ENCODE measurements around the gene RASGRF2.
"Not testable (repeated sequence)": the region's sequence is repeated elsewhere in the genome, so short reads cannot be mapped to it uniquely, and the experiment has no call there.

The RASGRF2 gene

DNA sequence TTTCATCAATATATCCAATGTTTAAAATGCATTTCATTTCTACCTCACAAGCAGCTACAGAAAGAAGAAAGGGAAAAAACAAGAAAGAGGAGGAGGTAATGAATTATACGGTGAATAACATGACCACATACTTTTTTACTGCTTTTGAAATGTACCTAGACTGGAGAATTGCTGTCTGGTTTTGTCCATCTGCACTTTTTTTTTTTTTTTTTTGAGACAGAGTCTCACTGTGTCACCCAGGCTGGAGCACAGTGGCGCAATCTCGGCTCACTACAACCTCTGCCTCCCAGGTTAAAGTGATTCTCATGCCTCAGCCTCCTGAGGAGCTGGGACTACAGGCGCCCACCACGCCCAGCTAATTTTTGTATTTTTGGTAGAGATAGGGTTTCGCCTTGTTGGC lies 58.4 kb downstream of the RASGRF2 start:
- FAIRE-seq; DNase-seq (ENCODE audit: insufficient read length, low spot score): not testable (repeated sequence)

DNA sequence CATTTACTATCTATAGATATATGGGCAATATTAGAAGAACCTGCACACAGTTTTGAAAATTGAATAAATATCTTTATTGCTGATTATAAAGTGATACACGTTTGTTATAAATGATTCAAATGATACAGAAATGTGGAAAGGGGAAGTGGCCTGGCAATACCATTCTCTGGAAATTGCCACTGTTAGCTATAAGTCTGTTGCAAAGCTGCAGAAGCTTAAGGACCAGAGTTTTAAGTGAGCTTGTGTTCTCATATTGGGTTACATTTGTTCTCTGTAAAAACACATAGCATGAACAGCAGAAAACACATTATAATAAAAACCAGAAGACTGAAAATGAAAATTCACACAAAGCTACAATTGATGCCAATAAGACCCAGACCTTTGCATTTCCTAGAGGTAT lies 59.6 kb downstream of the RASGRF2 start:
- no peak for FAIRE-seq
- DNase-seq (ENCODE audit: insufficient read length, low spot score): no peak

DNA sequence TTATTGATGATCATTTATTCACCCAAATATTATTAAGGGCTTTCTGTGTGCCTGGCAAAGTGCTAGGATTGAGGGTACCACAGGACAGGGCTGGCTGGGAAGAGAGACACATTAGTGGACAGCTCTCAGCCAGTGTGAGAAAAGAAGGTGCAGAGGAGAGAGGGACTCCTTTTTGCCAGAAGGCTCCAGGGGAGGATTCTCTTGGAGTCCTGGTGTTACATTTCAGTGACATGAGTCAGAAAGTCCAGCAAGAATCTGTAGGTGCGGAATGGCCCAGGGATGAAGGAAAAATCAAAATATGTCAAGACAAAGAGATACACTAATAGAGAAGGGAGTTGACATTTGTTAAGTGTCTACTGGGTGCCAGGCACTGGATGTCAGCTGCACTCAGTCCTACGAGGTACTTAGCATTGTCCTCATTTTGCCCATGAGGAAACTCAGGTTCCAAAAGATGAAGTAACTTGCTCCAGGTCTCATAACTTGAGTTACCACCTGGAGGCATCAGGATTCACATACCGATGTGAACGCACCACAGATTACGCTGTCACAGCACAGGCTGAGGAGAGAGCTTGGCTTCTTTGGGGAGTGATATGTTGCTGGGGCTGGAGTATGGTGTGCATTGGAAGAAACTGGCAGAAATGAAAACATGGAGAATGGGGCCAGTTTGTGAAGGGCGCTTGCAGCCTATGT lies 60.5 kb downstream of the RASGRF2 start:
- FAIRE-seq (no peak), DNase-seq (ENCODE audit: insufficient read length, low spot score) (no peak)

DNA sequence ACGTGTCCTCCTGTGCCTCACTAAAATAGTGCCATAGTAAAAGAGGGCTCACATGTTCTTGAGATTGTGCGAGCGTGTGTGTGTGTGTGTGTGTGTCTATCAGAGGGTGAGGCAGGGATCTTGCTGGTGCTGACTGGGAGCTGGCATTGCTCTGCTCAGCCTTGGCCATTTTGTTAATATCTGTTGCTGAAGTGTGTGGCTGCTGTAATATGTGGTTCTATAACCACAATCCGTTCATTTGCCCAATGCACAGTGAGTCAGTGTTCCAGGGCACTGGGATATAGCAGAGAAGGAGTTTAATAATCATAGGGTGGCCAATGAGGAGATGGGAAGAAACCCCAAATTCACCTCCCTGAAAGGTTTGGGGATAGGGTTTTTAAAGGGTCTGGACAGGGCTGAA lies 61.3 kb downstream of the RASGRF2 start:
- FAIRE-seq (no peak), DNase-seq (ENCODE audit: insufficient read length, low spot score) (no peak)

DNA sequence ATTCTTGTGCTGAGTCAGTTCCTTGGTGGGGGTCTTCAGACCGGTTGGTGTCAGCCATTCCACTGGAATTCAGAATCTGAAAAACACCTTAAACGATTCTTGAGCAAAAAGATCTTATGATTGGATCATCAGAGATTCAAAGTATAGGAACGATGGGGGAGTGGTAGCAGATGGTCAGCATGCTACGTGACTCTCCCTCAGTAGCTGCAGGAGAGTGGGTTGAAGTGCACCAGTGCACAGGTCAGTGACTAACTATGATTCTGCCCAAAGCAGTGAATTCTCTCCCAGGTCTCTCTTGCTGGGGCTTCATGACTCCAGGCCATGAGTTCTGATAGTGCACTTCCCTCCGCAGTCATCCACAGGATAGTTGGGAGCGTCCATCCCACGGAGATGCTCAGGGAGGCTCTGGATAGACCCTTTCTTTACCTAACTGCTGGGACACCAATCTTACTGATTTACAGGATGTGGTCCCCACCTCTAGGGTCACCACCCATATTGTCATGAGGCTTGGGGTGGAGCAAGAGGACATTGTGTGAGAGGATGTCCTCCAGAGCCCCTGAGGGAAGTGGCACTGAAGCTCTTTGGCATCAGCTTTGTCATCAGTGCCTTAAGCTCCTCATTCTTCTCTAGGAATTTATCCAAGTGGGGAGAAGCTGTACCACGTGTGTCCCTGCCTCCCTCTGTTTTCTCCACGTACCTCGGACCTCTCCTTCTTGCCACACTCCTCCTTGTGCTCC lies 62.0 kb downstream of the RASGRF2 start:
- FAIRE-seq (no peak), DNase-seq (ENCODE audit: insufficient read length, low spot score) (no peak)

DNA sequence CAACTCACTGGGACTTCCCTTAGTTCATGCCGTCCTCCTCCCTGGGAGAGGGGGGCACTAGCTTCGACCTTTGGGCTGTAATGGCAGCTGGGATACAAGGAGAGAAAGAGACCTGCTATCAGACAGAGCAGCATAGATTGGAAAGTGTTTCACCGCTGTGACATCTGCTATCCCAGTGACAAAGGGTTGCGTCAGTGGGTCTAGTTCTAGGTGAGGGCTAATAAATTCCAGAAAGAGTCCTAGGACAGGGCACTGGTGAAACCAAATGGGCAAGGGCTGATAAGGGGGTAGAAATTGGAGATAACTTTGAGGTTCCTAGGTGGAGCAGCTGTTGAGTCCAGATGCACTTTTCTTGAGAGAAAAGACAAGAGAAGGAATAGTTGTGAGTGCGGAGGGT lies 62.5 kb downstream of the RASGRF2 start:
- DNase-seq (ENCODE audit: insufficient read length, low spot score) (no peak), FAIRE-seq (no peak)

DNA sequence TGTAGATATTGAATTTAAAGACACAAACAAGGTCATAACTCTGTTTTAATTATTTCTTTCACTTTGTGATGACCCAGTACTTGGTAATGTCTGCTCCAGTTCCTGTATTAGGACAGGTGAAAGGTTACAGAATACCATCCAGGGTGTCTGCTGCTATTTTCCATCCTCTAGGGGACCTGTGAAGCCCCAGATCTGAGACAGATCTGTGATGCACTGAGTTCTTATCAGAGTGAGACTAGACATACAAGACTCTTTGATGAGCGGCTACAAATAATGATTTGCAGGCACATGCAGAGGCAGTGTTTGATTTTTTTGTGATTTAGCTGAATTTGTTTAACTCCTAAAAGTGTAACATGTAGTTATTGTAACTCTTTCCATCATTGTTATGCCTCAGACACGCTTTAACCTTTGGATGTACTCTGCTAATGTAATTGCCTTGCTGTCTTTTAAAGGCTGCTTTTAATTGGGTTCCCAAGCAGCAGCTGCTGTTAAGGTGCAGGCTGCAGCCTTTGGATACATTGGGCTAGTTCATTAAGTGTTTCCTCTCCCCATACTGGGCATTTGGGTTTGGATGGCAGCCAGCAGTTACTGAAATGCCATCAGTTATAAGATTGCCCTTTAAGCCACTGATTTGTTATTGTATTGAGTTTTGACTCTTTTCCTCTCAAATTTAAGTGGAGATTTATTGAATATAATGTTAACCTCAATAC lies 63.3 kb downstream of the RASGRF2 start:
- DNase-seq (ENCODE audit: insufficient read length, low spot score): no peak
- no peak for FAIRE-seq

DNA sequence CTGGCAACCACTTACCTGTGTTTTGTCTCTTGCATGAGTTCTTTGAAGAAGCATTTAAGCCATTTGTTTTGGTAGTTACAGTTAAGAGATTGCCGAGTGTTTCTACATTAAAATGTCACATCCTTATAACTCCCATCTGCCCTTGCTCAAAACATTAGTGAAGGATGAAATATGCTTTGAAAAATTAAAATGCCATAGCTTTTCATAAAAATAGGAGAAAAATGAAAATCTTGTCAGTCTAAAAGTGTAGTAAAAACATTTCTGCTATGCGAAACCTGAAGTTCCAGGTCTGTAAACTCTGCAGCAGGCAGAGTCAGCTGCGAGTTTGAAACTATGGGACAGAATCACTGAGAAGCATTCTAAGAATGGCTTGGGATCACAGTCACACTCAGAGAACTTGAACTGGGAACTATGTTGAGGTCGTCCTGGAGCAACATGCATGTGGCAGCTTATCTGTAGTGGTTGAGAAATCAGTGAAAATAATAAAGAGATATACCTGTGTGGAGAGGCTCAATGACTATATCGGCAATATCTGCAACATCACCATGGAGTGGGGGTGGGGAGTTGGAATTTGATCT lies 67.4 kb downstream of the RASGRF2 start:
- FAIRE-seq (no peak), DNase-seq (ENCODE audit: insufficient read length, low spot score) (no peak)

DNA sequence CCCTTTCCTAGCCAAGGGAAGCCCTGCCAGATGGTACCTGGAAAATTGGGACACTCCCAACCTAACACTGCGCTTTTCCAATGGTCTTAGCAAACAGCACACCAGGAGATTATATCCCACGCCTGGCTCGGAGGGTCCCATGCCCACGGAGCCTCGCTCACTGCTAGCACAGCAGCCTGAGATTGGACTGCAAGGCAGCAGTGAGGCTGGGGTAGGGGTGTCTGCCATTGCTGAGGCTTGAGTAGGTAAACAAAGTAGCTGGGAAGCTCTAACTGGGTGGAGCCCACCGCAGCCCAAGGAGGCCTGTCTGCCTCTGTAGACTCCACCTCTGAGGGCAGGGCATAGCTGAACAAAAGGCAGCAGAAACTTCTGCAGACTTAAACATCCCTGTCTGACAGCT lies 68.7 kb downstream of the RASGRF2 start:
- FAIRE-seq; DNase-seq (ENCODE audit: insufficient read length, low spot score): not testable (repeated sequence)

DNA sequence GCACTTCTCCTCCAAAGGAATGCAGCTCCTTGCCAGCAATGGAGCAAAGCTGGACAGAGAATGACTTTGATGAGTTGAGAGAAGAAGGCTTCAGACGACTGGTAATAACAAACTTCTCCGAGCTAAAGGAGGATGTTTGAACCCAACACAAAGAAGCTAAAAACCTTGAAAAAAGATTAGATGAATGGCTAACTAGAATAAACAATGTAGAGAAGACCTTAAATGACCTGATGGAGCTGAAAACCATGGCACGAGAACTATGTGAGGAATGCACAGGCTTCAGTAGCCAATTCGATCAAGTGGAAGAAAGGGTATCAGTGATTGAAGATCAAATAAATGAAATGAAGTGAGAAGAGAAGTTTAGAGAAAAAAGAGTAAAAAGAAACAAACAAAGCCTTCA lies 69.6 kb downstream of the RASGRF2 start:
- not testable (repeated sequence) for DNase-seq (ENCODE audit: insufficient read length, low spot score); FAIRE-seq

DNA sequence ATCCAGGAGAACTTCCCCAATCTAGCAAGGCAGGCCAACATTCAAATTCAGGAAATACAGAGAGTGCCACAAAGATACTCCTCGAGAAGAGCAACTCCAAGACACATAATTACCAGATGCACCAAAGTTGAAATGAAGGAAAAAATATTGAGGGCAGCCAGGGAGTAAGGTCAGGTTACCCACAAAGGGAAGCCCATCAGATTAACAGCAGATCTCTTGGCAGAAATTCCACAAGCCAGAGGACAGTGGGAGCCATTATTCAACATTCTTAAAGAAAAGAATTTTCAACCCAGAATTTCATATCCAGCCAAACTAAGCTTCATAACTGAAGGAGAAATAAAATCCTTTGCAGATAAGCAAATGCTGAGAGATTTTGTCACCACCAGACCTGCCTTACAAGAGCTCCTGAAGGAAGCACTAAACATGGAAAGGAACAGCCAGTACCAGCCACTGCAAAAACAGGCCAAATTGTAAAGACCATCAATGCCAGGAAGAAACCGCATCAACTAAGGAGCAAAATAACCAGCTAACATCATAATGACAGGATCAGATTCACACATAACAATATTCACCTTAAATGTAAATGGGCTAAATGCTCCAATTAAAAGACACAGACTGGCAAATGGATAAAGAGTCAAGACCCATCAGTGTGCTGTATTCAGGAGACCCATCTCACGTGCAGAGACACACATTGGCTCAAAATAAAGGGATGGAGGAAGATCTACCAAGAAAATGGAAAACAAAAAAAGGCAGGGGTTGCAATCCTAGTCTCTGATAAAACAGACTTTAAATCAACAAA lies 70.3 kb downstream of the RASGRF2 start:
- not testable (repeated sequence) for FAIRE-seq; DNase-seq (ENCODE audit: insufficient read length, low spot score)

DNA sequence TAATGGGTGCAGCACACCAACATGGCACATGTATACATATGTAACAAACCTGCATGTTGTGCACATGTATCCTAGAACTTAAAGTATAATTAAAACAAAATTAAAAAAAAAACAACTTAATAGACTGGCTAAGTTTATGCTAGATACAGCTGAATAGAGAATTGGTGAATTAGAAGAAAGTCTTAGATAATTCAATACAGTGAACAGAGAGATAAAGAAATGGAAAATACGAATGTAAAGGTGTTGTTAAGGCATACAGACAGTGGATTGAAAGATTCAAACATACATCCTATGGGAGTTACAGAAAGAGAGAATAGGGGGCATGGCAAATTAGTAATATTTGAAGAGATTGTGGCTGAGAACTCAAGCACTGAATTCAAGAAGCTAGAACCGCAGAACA lies 75.4 kb downstream of the RASGRF2 start:
- DNase-seq (ENCODE audit: insufficient read length, low spot score): no peak
- no peak for FAIRE-seq

DNA sequence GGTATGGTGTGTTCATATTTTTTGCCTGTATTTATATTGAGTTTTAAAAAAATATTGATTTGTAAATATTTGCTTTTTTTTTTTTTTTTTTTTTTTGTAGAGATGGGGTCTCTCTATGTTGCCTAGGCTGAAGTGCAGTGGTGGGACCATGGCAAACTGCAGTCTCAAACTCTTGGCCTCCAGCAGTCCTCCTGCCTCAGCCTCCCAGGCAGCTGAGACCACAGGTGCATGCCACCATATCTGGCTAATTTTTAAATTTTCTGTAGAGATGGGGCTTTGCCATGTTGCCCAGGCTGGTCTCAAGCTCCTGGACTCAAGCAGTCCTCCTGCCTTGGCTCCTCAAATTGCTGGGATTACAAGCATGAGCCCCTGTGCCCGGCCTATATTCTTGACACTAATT lies 78.3 kb downstream of the RASGRF2 start:
- DNase-seq (ENCODE audit: insufficient read length, low spot score) (no peak), FAIRE-seq (no peak)

DNA sequence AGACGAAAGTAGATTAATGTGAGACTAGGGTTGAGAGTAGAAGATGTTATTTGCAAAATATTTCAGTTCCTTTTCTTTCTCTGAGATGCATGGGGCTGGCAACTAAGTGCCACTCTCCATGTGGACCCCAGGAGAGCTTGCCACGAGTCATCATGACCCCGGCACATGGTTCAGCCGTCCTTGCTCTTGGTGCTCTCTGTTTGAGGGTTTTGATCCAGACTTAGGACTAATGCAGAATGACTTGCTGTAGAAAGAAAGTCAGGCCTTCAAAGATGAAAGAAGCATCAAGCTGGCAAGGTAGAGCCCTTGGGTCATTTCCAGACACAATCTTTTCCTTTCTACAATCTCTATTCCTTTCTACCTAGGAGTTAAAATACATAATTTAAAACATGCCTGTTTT lies 84.7 kb downstream of the RASGRF2 start:
- no peak for FAIRE-seq

DNA sequence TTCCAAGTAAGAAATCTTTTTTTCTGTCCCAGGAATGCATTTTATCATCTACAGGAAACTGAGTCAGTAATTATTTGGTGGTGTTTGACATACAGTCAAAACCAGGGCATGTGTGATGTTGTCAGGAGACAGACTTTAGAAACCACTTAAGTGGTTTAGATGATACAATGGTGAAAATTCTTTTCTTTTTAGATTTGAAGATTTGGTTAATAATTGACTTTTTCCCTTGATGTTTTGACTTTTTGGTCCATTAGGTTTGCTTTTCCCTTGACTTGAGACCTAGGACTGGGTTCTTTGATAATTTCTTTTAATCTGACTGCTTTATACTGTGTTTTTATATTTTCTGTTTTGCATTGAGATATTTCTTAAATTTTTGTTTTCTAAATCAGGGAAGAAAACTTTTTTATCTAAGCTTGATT lies 85.2 kb downstream of the RASGRF2 start:
- no peak for FAIRE-seq
- no peak for DNase-seq (ENCODE audit: insufficient read length, low spot score)

More for the DNA sequence above, 84.7 kb downstream of the RASGRF2 start:
- DNase-seq (ENCODE audit: insufficient read length, low spot score): no peak

DNA sequence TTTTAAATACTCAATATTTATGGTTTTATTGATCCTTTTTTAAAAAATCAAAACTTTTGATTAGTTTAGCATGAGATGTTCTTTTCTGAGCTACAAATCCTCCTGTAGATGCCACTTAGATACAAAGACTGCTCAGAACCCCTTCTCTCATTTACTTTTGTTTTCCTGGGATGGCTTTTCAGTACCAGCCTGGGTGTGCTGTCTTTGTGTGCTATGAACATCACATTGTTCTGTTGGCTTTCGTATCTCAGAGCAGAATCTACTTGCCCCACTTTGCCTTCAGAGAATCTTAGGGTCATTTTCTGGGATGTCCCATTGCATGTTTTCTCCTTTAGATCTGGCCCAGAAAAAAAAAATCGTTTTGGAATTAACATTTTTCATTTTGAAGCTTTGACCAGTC lies 85.9 kb downstream of the RASGRF2 start:
- no peak for FAIRE-seq
- DNase-seq (ENCODE audit: insufficient read length, low spot score): no peak

DNA sequence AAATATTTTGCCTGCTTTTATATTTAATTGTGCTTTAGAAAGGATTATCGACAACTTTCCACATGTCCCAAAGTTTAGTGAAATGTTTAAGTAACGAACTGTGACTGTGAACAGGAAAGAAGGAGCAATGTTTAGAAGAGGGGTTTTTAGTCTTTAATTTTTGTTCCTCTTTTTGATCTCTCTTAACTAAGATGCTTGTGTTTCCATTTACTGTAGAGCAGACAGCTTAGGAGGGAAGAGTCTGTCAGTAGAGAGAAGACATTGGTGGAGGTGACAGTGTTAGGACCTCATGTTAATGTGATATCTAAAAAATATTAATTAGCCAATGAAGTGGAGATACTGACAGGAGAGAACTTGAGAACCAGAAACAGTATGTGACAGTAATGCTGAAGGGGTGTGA lies 92.2 kb downstream of the RASGRF2 start:
- FAIRE-seq (no peak), DNase-seq (ENCODE audit: insufficient read length, low spot score) (no peak)

DNA sequence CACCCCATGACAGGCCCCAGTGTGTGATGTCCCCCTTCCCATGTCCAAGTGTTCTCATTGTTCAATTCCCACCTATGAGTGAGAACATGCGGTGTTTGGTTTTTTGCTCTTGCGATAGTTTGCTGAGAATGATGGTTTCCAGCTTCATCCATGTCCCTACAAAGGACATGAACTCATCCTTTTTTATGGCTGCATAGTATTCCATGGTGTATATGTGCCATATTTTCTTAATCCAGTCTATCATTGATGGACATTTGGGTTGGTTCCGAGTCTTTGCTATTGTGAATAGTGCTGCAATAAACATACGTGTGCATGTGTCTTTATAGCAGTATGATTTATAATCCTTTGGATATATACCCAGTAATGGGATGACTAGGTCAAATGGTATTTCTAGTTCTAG lies 93.1 kb downstream of the RASGRF2 start:
- not testable (repeated sequence) for DNase-seq (ENCODE audit: insufficient read length, low spot score); FAIRE-seq

DNA sequence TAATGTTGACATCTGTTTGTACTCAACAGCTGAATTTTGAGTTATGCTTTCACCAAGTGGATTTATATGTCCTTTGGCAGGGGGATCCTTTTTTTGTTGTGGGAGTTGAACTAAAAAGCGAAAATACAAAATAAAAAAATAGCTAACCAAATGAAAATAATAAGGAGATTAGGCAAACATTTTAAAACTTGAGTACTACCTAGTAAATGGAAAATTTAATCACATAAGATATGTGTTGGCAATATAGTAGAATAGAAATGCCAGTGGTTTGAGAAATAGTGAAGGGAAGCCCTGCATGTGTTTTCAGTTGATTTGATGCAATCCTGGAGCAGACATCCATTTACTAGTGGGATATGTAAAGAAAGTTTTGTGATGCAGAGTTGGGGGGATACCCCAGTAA lies 98.0 kb downstream of the RASGRF2 start:
- DNase-seq (ENCODE audit: insufficient read length, low spot score) (no peak), FAIRE-seq (no peak)

DNA sequence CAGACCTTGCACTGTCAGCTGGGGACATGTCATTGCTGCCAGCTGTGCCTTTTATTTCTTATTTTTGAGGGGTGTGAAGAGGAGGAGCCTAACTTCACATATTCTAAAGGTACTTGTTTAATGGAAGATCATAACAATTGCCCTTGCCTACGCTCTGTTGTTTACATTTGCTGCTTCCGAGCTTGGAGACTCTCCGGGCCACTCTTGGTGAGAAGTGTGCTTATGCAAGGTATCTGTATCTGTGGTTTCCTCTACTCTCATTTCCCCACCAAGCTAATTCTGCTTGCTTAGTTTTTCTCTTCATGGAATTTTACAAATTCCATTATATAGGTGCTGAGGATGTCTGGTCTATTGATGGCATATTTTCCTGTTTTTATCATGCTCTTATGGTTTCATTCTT lies 105.3 kb downstream of the RASGRF2 start:
- no peak for DNase-seq (ENCODE audit: insufficient read length, low spot score)
- FAIRE-seq: no peak

DNA sequence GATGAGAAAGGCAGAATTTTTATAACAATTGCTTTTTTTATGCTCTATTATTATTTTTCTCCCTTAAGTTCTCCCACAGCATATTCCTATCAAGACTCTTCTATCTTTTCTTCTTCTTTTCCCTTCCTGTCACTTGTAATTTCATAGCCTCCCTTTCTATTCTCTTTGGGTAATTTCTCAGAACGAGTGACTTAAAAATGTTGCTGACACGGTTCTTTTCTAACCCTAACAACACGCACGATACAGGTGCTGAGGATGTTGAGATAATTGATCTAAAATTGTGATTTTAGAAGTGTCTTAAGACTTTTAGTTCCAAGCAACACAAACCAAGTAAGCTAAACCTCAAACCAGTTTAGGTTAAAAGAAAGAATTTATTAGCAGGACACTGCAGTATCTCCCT lies 105.9 kb downstream of the RASGRF2 start:
- DNase-seq (ENCODE audit: insufficient read length, low spot score) (no peak), FAIRE-seq (no peak)

Data from HTR-8/SVneo (cell line).